Breast epithelium (tissue), 4 donors: Measurements from ENCODE around the gene SLC8B1. TPM values are rescaled to one million over a fixed set of nuclear protein-coding genes. Genes with fewer than 3 reads are reported as not detected.
"Not testable (repeated sequence)": the region's sequence is repeated elsewhere in the genome, so short reads cannot be mapped to it uniquely, and the experiment has no call there.

Source experiments
- DNase-seq, 2 donors: peaks; one replicate each; pipeline ENCODE4 v3.0.0-alpha.2; 2019; ENCODE audit warnings: low spot score in 2 of 2
- H3K27ac ChIP-seq, 2 donors: fragments of 200-600 bp; sonication (generic) in 1 of 2; one replicate each; pipeline ENCODE4 v1.5.1; 2016 to 2019; ENCODE audit warnings: mild to moderate bottlenecking in 1 of 2
- H3K27me3 ChIP-seq, 2 donors: fragments of 200-600 bp; sonication (generic) in 1 of 2; one replicate each; pipeline versions ENCODE4 v1.5.1 to v1.6.0; 2017 to 2019; ENCODE audit warnings: control low read depth in 1 of 2, mild to moderate bottlenecking in 1 of 2
- H3K36me3 ChIP-seq: fragments of 200-600 bp; one replicate; pipeline ENCODE4 v1.5.1; 2019
- H3K4me1 ChIP-seq, 2 donors: fragments of 200-600 bp; sonication (generic); one replicate each; pipeline ENCODE4 v1.5.1; 2016 to 2019; ENCODE audit warnings: control low read depth in 1 of 2
- H3K4me3 ChIP-seq, 3 donors: fragments of 200-600 bp; sonication (generic); 1 replicate in 2 of 3; 2 replicates in 1 of 3; pipeline ENCODE4 v1.5.1; 2016 to 2019; ENCODE audit warnings: mild to moderate bottlenecking in 3 of 3, moderate library complexity in 2 of 3
- H3K9me3 ChIP-seq, 2 donors: fragments of 200-600 bp; sonication (generic) in 1 of 2; one replicate each; pipeline ENCODE4 v1.5.1; 2016 to 2019; ENCODE audit warnings: control low read depth in 1 of 2
- POLR2A ChIP-seq: fragments of 450-650 bp; IDR thresholded peaks from one replicate; pipeline ENCODE4 v1.6.1; 2016; ENCODE audit warnings: antibody characterized with exemption, mild to moderate bottlenecking, moderate library complexity
- POLR2AphosphoS5 ChIP-seq, 3 donors: sonication (generic); formaldehyde crosslinking; IDR thresholded peaks; one replicate each; pipeline ENCODE4 v1.6.1; 2017; ENCODE audit warnings: antibody characterized with exemption in 3 of 3
- intact Hi-C: fragments of 100-400 bp; cut with DNase I; formaldehyde crosslinking; loops from one replicate; pipeline ENCODE4 v1.15.1; 2023; ENCODE audit warnings: low total_unique reads
- total RNA-seq, 3 donors: library from RNA; depleted of rRNA; stranded (reverse); fragments of >200 nt; gene quantifications; one replicate each; pipeline ENCODE4 v1.1.0, GENCODE V29; 2016
- TF ChIP-seq, protein P1 (sequence below), 3 donors: fragments of 450-650 bp; IDR thresholded peaks; one replicate each; pipeline ENCODE4 v1.5.1; 2016 to 2017; ENCODE audit warnings: antibody characterized with exemption in 3 of 3, mild to moderate bottlenecking in 3 of 3, moderate library complexity in 3 of 3

Gene SLC8B1
- total RNA-seq, 3 donors from 2014 or later = 32.6 to 36.1 (median 35.4) TPM

DNA sequence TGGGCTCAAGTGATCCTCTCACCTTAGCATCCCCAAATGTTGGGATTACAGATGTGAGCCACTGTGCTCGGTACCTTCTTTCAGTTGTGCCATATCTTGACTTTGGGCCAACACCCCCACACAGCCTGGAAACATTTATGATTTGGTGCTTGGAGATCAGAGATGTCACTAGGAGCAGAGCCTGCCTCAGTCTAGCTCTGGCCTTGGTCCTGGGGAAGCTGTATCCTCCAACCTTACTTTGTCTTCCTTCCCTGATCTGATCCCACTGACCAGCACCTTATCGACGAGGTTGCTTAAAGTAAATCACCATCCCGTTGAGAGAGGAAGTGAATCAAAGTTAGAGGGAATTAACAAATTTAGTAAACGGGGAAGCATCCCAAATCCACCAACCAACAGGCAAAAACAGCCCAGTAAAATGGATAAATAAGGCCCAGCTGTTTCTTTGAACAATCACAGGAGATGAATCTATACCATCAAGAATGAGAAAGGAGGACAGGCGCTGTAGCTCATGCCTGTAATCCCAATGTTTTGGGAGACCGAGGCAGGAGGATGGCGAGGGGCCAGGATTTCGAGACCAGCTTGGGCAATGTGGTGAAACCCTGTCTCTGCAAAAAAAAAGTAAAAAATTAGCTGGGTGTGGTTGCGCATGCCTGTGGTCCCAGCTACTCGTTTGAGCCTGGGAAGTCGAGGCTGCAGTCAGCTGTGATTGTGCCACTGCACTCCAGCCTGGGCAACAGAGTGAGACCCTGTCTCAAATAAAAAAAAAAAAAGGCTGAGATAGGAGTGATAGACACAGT, 26.9 kb upstream of the SLC8B1 start:
- Histone ChIP-seq H3K27ac (no peak overlapping the region), H3K27me3 (no peaks in the 10 kb centered on the region), H3K36me3 (no peaks in the 10 kb centered on the region), H3K4me1 (no peaks in the 10 kb centered on the region), H3K9me3 (no peaks in the 10 kb centered on the region), H3K4me3 (no peak overlapping the region)
- DNase-seq = no peak
- TF ChIP-seq POLR2A (no peak), POLR2AphosphoS5 (IDR thresholded peaks at IDR 0.05) (no peak)
- TF ChIP-seq, protein P1, sequence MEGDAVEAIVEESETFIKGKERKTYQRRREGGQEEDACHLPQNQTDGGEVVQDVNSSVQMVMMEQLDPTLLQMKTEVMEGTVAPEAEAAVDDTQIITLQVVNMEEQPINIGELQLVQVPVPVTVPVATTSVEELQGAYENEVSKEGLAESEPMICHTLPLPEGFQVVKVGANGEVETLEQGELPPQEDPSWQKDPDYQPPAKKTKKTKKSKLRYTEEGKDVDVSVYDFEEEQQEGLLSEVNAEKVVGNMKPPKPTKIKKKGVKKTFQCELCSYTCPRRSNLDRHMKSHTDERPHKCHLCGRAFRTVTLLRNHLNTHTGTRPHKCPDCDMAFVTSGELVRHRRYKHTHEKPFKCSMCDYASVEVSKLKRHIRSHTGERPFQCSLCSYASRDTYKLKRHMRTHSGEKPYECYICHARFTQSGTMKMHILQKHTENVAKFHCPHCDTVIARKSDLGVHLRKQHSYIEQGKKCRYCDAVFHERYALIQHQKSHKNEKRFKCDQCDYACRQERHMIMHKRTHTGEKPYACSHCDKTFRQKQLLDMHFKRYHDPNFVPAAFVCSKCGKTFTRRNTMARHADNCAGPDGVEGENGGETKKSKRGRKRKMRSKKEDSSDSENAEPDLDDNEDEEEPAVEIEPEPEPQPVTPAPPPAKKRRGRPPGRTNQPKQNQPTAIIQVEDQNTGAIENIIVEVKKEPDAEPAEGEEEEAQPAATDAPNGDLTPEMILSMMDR (IDR thresholded peaks at IDR 0.05) = no peak
- intact Hi-C loops = no loop called here

DNA sequence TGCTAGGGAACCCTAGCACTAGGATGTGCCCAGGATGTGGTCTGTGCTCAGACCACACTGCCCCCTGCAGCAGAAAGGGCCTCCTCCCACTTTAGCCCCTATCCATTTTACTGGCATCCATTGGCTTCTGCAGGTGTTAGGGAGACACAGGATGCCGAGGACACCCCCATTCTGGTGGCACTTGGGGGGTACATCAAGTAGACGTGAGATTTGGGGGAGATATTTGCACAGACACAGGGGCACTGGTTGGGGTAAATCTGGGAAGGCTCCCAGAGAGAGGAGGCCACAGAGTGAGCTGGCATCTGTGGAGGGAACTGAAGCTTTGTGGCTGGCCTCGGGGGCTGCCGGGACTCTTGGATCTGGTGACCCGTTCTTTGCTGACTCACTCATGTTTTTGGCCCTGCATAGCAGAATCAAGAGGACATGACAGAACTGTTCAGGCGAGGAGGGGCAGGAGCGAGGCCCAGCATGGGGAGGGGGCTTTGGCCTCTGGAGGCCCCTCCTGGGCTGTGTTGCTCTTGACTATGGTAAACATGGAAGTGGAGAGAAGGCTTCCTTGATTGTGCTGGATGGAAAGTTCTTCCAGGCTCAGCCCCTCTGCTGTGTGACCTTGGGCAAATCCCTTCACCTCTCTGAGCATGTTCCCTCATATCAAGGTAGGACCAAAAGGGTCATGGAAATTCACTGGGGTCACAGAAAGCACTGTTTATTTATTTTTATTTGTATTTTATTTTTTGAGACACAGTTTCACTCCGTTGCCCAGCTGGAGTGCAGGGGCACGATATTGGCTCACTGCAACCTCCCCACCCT, 25.2 kb upstream of the SLC8B1 start:
- Histone ChIP-seq H3K9me3 (no peaks in the 10 kb centered on the region), H3K27me3 (no peaks in the 10 kb centered on the region), H3K36me3 (no peaks in the 10 kb centered on the region), H3K4me1 (no peaks in the 10 kb centered on the region), H3K4me3 (peak overlapping the region in 2 of 3 donors; percentile 81 to 85), H3K27ac (peak overlapping the region; percentile 87 to 93)
- intact Hi-C loops = loop anchor here (10.0 kb wide), 1 partner anchor 175 kb away; the partner anchor contains the start of genes DDX54 and RITA1
- TF ChIP-seq POLR2AphosphoS5 (IDR thresholded peaks at IDR 0.05) = no peak
- TF ChIP-seq, protein P1 (IDR thresholded peaks at IDR 0.05) = no peak
- TF ChIP-seq POLR2A = no peak
- no peak for DNase-seq

DNA sequence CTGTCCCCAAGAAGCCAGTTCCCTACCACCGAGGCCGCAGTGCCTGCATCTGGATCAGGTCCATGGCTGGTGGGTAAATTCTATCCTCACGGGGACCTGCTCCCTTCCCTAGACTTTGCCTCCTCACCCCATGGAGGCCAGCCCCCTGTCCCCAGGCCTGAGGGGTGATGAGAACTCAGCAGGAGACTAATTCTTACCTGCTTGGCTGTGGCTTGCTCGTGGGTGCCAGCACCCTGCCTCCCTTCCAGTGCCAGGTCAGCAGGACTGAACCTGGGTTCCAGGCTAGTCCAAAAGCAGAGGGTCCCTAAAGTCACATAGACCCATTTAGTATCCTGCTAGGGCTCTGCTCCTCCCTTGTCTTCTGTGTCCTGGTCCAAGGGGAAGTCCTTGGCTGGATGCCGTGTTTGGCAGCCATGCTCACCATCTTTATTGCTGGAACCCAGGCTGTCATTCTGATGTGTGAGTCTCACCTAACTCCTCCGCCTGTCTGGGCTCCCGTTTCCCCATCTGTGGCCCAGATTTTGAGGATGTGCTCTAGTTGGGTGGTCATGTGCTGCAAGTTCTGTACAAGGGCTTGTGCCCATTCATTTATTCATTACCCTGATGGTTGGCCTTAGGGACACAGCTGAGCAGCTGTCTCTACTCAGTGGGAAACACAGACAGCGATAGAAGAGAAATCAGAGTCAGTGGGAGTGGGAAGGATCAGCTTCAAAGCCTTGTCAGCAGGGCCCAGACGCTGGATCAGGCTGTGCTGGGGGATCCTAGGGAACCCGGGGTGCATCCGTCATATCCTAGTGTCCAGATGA, 24.4 kb upstream of the SLC8B1 start:
- no peaks in the 10 kb centered on the region for H3K36me3 ChIP-seq
- no peak for DNase-seq
- peak overlapping the region; percentile 81 to 87 (median 85) for H3K4me3 ChIP-seq
- no peaks in the 10 kb centered on the region for H3K9me3 ChIP-seq
- no peak for TF ChIP-seq POLR2AphosphoS5 (IDR thresholded peaks at IDR 0.05)
- TF ChIP-seq POLR2A = no peak
- TF ChIP-seq, protein P1 (IDR thresholded peaks at IDR 0.05) = no peak
- peak overlapping the region; percentile 87 to 93 for H3K27ac ChIP-seq
- H3K27me3 ChIP-seq = no peaks in the 10 kb centered on the region
- intact Hi-C loops = loop anchor here (10.0 kb wide), 1 partner anchor 175 kb away; the partner anchor contains the start of genes DDX54 and RITA1
- H3K4me1 ChIP-seq = no peaks in the 10 kb centered on the region

DNA sequence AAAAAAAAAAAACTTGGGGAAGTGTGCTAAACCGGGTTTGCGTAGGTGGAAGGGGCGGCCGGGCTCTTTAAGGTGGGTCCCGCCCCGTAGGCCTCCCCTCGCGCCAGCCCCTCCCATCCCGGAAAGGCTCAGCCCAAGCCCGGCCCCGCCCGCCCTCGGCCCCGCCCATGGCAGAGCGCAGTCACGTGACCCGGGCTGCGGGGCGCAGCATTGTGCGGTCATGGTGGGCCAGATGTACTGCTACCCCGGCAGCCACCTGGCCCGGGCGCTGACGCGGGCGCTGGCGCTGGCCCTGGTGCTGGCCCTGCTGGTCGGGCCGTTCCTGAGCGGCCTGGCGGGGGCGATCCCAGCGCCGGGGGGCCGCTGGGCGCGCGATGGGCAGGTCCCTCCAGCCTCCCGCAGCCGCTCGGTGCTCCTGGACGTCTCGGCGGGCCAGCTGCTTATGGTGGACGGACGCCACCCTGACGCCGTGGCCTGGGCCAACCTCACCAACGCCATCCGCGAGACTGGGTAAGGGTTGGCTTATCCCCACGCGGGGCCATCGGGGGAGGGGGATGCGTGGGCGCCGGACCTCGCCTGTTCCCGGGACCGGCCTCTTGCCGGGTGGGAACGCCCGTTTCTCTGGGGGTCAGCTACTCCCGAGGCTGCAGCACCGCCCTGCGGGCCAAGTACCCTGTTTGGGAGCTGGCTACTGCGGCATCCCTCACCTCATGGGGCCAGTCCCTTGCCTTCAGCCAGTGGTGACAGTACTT, 23.6 kb upstream of the SLC8B1 start, which contains the start of gene PLBD2:
TSS of gene PLBD2 (plus strand) at position 207 of the 752 bp plus-strand sequence. CDS start at position 221, 14 bp downstream.
- H3K4me1 ChIP-seq = no peaks in the 10 kb centered on the region
- H3K27ac ChIP-seq = peak within 1 kb of the TSS; percentile 87 to 93
- intact Hi-C loops = loop anchor here (10.0 kb wide), 1 partner anchor 174 kb away; the partner anchor contains the start of genes DDX54 and RITA1
- peak; percentile 92 to 94 for DNase-seq
- H3K27me3 ChIP-seq = no peaks in the 10 kb centered on the region
- H3K36me3 ChIP-seq = no peaks in the 10 kb centered on the region
- peak within 1 kb of the TSS; percentile 81 to 87 (median 85) for H3K4me3 ChIP-seq
- H3K9me3 ChIP-seq = no peaks in the 10 kb centered on the region
- TF ChIP-seq, protein P1 (IDR thresholded peaks at IDR 0.05) = no peak
- TF ChIP-seq POLR2AphosphoS5 (IDR thresholded peaks at IDR 0.05) = peak in 2 of 3 donors; percentile 9 to 44

DNA sequence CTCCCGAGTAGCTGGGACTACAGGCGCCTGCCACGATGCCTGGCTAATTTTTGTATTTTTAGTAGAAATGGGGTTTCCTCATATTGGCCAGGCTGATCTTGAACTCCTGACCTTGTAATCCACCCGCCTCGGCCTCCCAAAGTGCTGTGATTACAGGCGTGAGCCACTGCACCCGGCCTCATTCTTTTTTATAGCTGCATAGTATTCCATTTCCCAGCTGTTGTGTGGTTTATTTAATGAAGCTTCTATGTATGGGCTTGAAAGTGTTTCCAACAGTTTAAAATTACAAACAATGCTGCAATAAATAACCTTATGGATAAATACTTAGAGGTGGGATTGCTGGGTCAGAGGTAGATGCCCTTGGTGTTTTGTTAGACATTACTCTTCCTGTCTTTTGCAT, 19.3 kb upstream of the SLC8B1 start:
- H3K4me1 ChIP-seq, H3K9me3 ChIP-seq, H3K27ac ChIP-seq, H3K4me3 ChIP-seq, H3K27me3 ChIP-seq, H3K36me3 ChIP-seq, DNase-seq: not testable (repeated sequence)
- intact Hi-C loops = loop anchor here (10.0 kb wide), 1 partner anchor 169 kb away; the partner anchor contains the start of genes DDX54 and RITA1
